Natural killer cell (primary cell): ENCODE results near the gene FASTKD3. TPM values are rescaled to one million over a fixed set of nuclear protein-coding genes. Genes with fewer than 3 reads are reported as not detected.
A peak's percentile ranks its signal among the peaks of the same experiment; 100 is the strongest.

Experiments
- ATAC-seq, 3 donors: fragments of 150-1000 bp in 2 of 3; fragments of 200-7000 bp in 1 of 3; cut with Tn5 transposase; 1 replicate in 1 of 3; 2 replicates in 2 of 3; pipeline ENCODE4 v1.10.0; 2021; ENCODE audit warnings: mild to moderate bottlenecking in 2 of 3, moderate library complexity in 2 of 3
- DNase-seq, 2 donors: peaks; one replicate each; pipeline versions ENCODE4 v3.0.0 to v3.0.0-alpha.2; 2013 to 2021; ENCODE audit warnings: mixed read lengths in 1 of 2
- H3K27ac ChIP-seq: one replicate; pipeline ENCODE4 v1.5.1; 2013; ENCODE audit warnings: mild to moderate bottlenecking, low read length
- H3K27me3 ChIP-seq: one replicate; pipeline ENCODE4 v1.6.1; 2013; ENCODE audit warnings: low read length; ENCODE audit not compliant: control insufficient read depth, insufficient read depth
- H3K36me3 ChIP-seq: one replicate; pipeline ENCODE4 v1.6.1; 2013; ENCODE audit warnings: low read length; ENCODE audit not compliant: control insufficient read depth, insufficient read depth
- H3K4me1 ChIP-seq: one replicate; pipeline ENCODE4 v1.6.1; 2013; ENCODE audit warnings: low read length; ENCODE audit not compliant: control insufficient read depth, insufficient read depth
- H3K4me3 ChIP-seq: one replicate; pipeline ENCODE4 v1.5.1; 2013; ENCODE audit warnings: low read length
- H3K9me3 ChIP-seq: one replicate; pipeline ENCODE4 v1.6.1; 2013; ENCODE audit warnings: low read length; ENCODE audit not compliant: control insufficient read depth, insufficient read depth
- H3K27ac Mint-ChIP-seq, 2 donors: one replicate each; pipeline ENCODE4 v1.8.0; 2022; ENCODE audit warnings: mild to moderate bottlenecking in 2 of 2, mixed read lengths in 2 of 2, moderate library complexity in 1 of 2
- H3K27me3 Mint-ChIP-seq, 2 donors: one replicate each; pipeline ENCODE4 v1.8.0; 2022; ENCODE audit warnings: low read depth in 2 of 2, mixed read lengths in 2 of 2
- H3K36me3 Mint-ChIP-seq: one replicate; pipeline ENCODE4 v1.8.0; 2022; ENCODE audit warnings: mixed read lengths
- H3K4me1 Mint-ChIP-seq, 2 donors: one replicate each; pipeline ENCODE4 v1.8.0; 2022; ENCODE audit warnings: mixed read lengths in 2 of 2
- H3K4me3 Mint-ChIP-seq: one replicate; pipeline ENCODE4 v1.8.0; 2022; ENCODE audit warnings: mild to moderate bottlenecking, moderate library complexity, mixed read lengths
- H3K9me3 Mint-ChIP-seq, 2 donors: one replicate each; pipeline ENCODE4 v1.8.0; 2022; ENCODE audit warnings: mixed read lengths in 2 of 2
- CTCF ChIP-seq: fragments of 200-600 bp; IDR thresholded peaks from one replicate; pipeline ENCODE4 v1.8.0; 2022; ENCODE audit warnings: antibody characterized with exemption
- WGBS: methylation state at CpG from one replicate; pipeline ENCODE4 v1.1.7; 2013; ENCODE audit warnings: missing lambda C conversion rate; ENCODE audit not compliant: insufficient coverage; 5-methylcytosine and 5-hydroxymethylcytosine counted together
- intact Hi-C: fragments of 100-400 bp; cut with micrococcal nuclease; formaldehyde crosslinking; loops from one replicate; pipeline ENCODE4 v1.14.2; 2022
- total RNA-seq, 4 donors: library from RNA; stranded (reverse); fragments of 120-200 nt in 1 of 4; gene quantifications; one replicate each; pipeline versions ENCODE4 v1.2.3 to v1.2.4, GENCODE V29; 2013 to 2022

Gene FASTKD3
- total RNA-seq, 3 donors from 2014 or later (not counting 1 experiment from before 2014, with no cell fraction given): 8.0 to 10.6 (median 8.6) TPM

- H3K36me3 ChIP-seq: peaks cover 69% of the 10 kb centered on the region
These were observed 15.8 kb upstream of the FASTKD3 start for GRCh38 chr5:7884491-7885267.

GRCh38 chr5:7882926-7883325, 14.1 kb upstream of the FASTKD3 start:
- H3K27ac ChIP-seq: no peak overlapping the region
- H3K4me1 Mint-ChIP-seq: peaks cover 12 to 14% of the 10 kb centered on the region in 2 donors
- no peaks in the 10 kb centered on the region for H3K9me3 Mint-ChIP-seq
- H3K27me3 ChIP-seq: no peaks in the 10 kb centered on the region
- peaks cover 9% of the 10 kb centered on the region for H3K36me3 Mint-ChIP-seq
- H3K9me3 ChIP-seq: no peaks in the 10 kb centered on the region
- H3K27ac Mint-ChIP-seq: no peak overlapping the region
- no peaks in the 10 kb centered on the region for H3K4me1 ChIP-seq
- DNase-seq (no peak), ATAC-seq (no peak)
- TF ChIP-seq CTCF: no peak
- peaks cover 68% of the 10 kb centered on the region for H3K36me3 ChIP-seq
- no peaks in the 10 kb centered on the region for H3K27me3 Mint-ChIP-seq
- 98% methylated on average over 3 of the region's 4 CpGs for WGBS
- intact Hi-C loops: no loop called here
- no peak overlapping the region for H3K4me3 ChIP-seq
- no peak overlapping the region for H3K4me3 Mint-ChIP-seq

More at GRCh38 chr5:7884491-7885267, 15.8 kb upstream of the FASTKD3 start:
- TF ChIP-seq CTCF: no peak
- Mint-ChIP-seq H3K36me3 (peaks cover 16% of the 10 kb centered on the region), H3K4me1 (peaks cover 12 to 14% of the 10 kb centered on the region in 2 donors), H3K27me3 (no peaks in the 10 kb centered on the region), H3K27ac (peak overlapping the region; percentile 19 to 53), H3K4me3 (no peak overlapping the region), H3K9me3 (no peaks in the 10 kb centered on the region)
- no peaks in the 10 kb centered on the region for H3K4me1 ChIP-seq
- H3K27ac ChIP-seq: no peak overlapping the region
- H3K9me3 ChIP-seq: no peaks in the 10 kb centered on the region
- DNase-seq (no peak), ATAC-seq (no peak)
- no peaks in the 10 kb centered on the region for H3K27me3 ChIP-seq
- H3K4me3 ChIP-seq: no peak overlapping the region
- intact Hi-C loops: no loop called here
- WGBS: 88% methylated on average over 3 of the region's 5 CpGs

GRCh38 chr5:7881816-7882215, 13.0 kb upstream of the FASTKD3 start:
- Histone ChIP-seq H3K9me3 (no peaks in the 10 kb centered on the region), H3K36me3 (peaks cover 69% of the 10 kb centered on the region), H3K27ac (no peak overlapping the region), H3K4me3 (no peak overlapping the region), H3K27me3 (no peaks in the 10 kb centered on the region), H3K4me1 (no peaks in the 10 kb centered on the region)
- peaks cover 6 to 9% of the 10 kb centered on the region in 2 donors for H3K4me1 Mint-ChIP-seq
- no peaks in the 10 kb centered on the region for H3K27me3 Mint-ChIP-seq
- no peak overlapping the region for H3K4me3 Mint-ChIP-seq
- peak overlapping the region in 1 of 2 donors; percentile 29 for H3K27ac Mint-ChIP-seq
- intact Hi-C loops: no loop called here
- WGBS: 97% methylated on average over 2 of the region's 2 CpGs
- no peaks in the 10 kb centered on the region for H3K9me3 Mint-ChIP-seq
- peaks cover 7% of the 10 kb centered on the region for H3K36me3 Mint-ChIP-seq
- TF ChIP-seq CTCF: no peak
- DNase-seq (no peak), ATAC-seq (no peak)
